Neuronal stem cell (in vitro differentiated cells): ENCODE measurements around the gene SLC2A13.
A peak's percentile ranks its signal among the peaks of the same experiment; 100 is the strongest.

Experiments
- DNase-seq: peaks from one replicate; pipeline ENCODE4 v3.0.0-alpha.2; 2013; ENCODE audit warnings: low spot score
- H2AFZ ChIP-seq: one replicate; pipeline ENCODE4 v1.6.1; 2013; ENCODE audit warnings: mild to moderate bottlenecking, low read length, inconsistent platforms
- H2AK5ac ChIP-seq: 2 replicates; pipeline ENCODE4 v1.6.1; 2013; ENCODE audit warnings: low read depth, mild to moderate bottlenecking, inconsistent platforms, low read length, moderate library complexity, mixed read lengths
- H2BK120ac ChIP-seq: 2 replicates; pipeline ENCODE4 v1.6.1; 2013; ENCODE audit warnings: low read depth, mild to moderate bottlenecking, inconsistent platforms, low read length, moderate library complexity, mixed read lengths
- H2BK12ac ChIP-seq: one replicate; pipeline ENCODE4 v1.6.1; 2013; ENCODE audit warnings: low read length, inconsistent platforms
- H2BK15ac ChIP-seq: 2 replicates; pipeline ENCODE4 v1.6.1; 2013; ENCODE audit warnings: mild to moderate bottlenecking, low read length, inconsistent platforms, mixed read lengths
- H2BK5ac ChIP-seq: one replicate; pipeline ENCODE4 v1.6.1; 2013; ENCODE audit warnings: inconsistent platforms, mild to moderate bottlenecking, low read length, moderate library complexity
- H3K14ac ChIP-seq: one replicate; pipeline ENCODE4 v1.6.1; 2013; ENCODE audit warnings: low read length, inconsistent platforms
- H3K18ac ChIP-seq: 2 replicates; pipeline ENCODE4 v1.6.1; 2013; ENCODE audit warnings: low read length, inconsistent platforms
- H3K23ac ChIP-seq: 2 replicates; pipeline ENCODE4 v1.6.1; 2013; ENCODE audit warnings: low read depth, mild to moderate bottlenecking, mixed read lengths, low read length, inconsistent platforms; ENCODE audit not compliant: poor library complexity
- H3K27ac ChIP-seq: replicated peaks from 3 replicates; pipeline ENCODE4 v1.5.1; 2013; ENCODE audit warnings: low read length, inconsistent platforms
- H3K27me3 ChIP-seq, 3 experiments: 2 replicates each; pipeline ENCODE4 v1.6.1; 2013; ENCODE audit warnings: low read length in 3 of 3, mild to moderate bottlenecking in 2 of 3, inconsistent platforms in 1 of 3, low read depth in 1 of 3, mixed read lengths in 1 of 3, moderate library complexity in 1 of 3; ENCODE audit not compliant: control insufficient read depth in 3 of 3, insufficient read depth in 3 of 3
- H3K36me3 ChIP-seq, 2 donors: replicated peaks in 1 of 2; 2 replicates each; pipeline ENCODE4 v1.6.1; 2013; ENCODE audit warnings: low read length in 2 of 2; ENCODE audit not compliant: control insufficient read depth in 2 of 2, insufficient read depth in 2 of 2
- H3K4ac ChIP-seq: 2 replicates; pipeline ENCODE4 v1.6.1; 2013; ENCODE audit warnings: inconsistent platforms, mild to moderate bottlenecking, low read length, moderate library complexity
- H3K4me1 ChIP-seq, 2 donors: 1 replicate in 1 of 2; 2 replicates in 1 of 2; pipeline ENCODE4 v1.6.1; 2013; ENCODE audit warnings: low read length in 2 of 2, low read depth in 1 of 2; ENCODE audit not compliant: control insufficient read depth in 2 of 2, insufficient read depth in 1 of 2
- H3K4me2 ChIP-seq: one replicate; pipeline ENCODE4 v1.6.1; 2013; ENCODE audit warnings: mild to moderate bottlenecking, low read length, inconsistent platforms; ENCODE audit not compliant: insufficient read depth, poor library complexity, severe bottlenecking
- H3K4me3 ChIP-seq, 2 donors: 2 replicates each; pipeline ENCODE4 v1.5.1; 2013; ENCODE audit warnings: low read length in 2 of 2, mild to moderate bottlenecking in 2 of 2, inconsistent platforms in 1 of 2, moderate library complexity in 1 of 2
- H3K79me1 ChIP-seq: one replicate; pipeline ENCODE4 v1.6.1; 2013; ENCODE audit warnings: low read depth, mild to moderate bottlenecking, inconsistent platforms, low read length, moderate library complexity
- H3K9ac ChIP-seq: one replicate; pipeline ENCODE4 v1.6.1; 2013; ENCODE audit warnings: mild to moderate bottlenecking, low read depth, low read length, inconsistent platforms; ENCODE audit not compliant: poor library complexity
- H3K9me3 ChIP-seq, 2 donors: replicated peaks in 1 of 2; 2 replicates each; pipeline versions ENCODE3 to v1.6.1; 2013; ENCODE audit warnings: low read length in 2 of 2, mild to moderate bottlenecking in 2 of 2, inconsistent platforms in 1 of 2, low read depth in 1 of 2, mixed read lengths in 1 of 2, moderate library complexity in 1 of 2; ENCODE audit not compliant: control insufficient read depth in 2 of 2, insufficient read depth in 1 of 2
- H4K8ac ChIP-seq: one replicate; pipeline ENCODE4 v1.6.1; 2013; ENCODE audit warnings: low read depth, mild to moderate bottlenecking, inconsistent platforms, low read length, moderate library complexity
- H4K91ac ChIP-seq: one replicate; pipeline ENCODE4 v1.6.1; 2013; ENCODE audit warnings: low read length, low read depth, mild to moderate bottlenecking, inconsistent platforms; ENCODE audit not compliant: poor library complexity
- WGBS, 2 donors: extraction: QIAGEN DNeasy Blood & Tissue Kit; methylation state at CpG; one replicate each; pipeline ENCODE4 v1.1.7; 2013; ENCODE audit warnings: missing lambda C conversion rate in 2 of 2, mixed read lengths in 1 of 2; ENCODE audit not compliant: insufficient read length in 2 of 2, insufficient replicate concordance in 1 of 2; ENCODE audit errors: extremely low coverage in 2 of 2; 5-methylcytosine and 5-hydroxymethylcytosine counted together

The SLC2A13 gene

DNA sequence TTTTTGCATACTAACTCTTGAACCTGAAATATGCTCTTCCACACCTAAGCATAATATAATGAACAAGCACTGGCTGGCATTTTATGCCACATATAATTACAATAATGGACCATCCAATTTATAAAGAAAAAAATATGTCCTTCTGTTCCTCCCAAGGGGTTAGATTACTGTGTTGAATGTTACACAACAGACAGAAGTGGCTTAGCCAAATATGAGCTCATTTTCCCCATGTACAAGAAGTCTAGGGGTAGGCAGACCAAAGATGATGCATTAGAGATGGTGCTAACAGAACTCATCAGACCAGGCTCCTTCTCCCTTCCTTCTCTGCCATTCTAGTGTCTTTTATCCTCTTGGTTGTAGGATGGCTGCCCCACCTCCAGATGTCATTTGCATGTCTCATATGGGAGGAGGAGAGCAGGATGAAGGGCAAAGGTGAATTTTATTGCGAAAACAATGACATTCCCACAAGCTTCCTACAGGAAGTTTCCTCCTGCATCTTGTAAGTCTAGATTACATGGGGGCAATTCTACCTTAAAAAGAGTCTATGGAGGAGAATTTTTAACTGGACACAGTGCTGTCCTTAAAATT lies 43.9 kb upstream of the SLC2A13 start:
- no peaks in the 10 kb centered on the region for H3K36me3 ChIP-seq
- no peaks in the 10 kb centered on the region for H3K4me1 ChIP-seq
- no peak overlapping the region for H4K8ac ChIP-seq
- no peak overlapping the region for H2AK5ac ChIP-seq
- H3K79me1 ChIP-seq = no peaks in the 10 kb centered on the region
- no peak overlapping the region for H2BK5ac ChIP-seq
- H3K23ac ChIP-seq = no peak overlapping the region
- H2BK15ac ChIP-seq = no peak overlapping the region
- no peak overlapping the region for H2BK120ac ChIP-seq
- H3K14ac ChIP-seq = no peak overlapping the region
- no peaks in the 10 kb centered on the region for H3K9me3 ChIP-seq
- no peak overlapping the region for H3K4me2 ChIP-seq
- no peak overlapping the region for H3K27ac ChIP-seq
- H2BK12ac ChIP-seq = no peak overlapping the region
- no peak overlapping the region for H4K91ac ChIP-seq
- DNase-seq = no peak
- H3K18ac ChIP-seq = no peak overlapping the region
- no peak overlapping the region for H3K4me3 ChIP-seq
- H2AFZ ChIP-seq = no peak overlapping the region
- H3K9ac ChIP-seq = no peak overlapping the region
- H3K27me3 ChIP-seq = no peaks in the 10 kb centered on the region
- no CpG with 5 or more reads among the region's 1 CpG for WGBS, 2 donors
- no peak overlapping the region for H3K4ac ChIP-seq

DNA sequence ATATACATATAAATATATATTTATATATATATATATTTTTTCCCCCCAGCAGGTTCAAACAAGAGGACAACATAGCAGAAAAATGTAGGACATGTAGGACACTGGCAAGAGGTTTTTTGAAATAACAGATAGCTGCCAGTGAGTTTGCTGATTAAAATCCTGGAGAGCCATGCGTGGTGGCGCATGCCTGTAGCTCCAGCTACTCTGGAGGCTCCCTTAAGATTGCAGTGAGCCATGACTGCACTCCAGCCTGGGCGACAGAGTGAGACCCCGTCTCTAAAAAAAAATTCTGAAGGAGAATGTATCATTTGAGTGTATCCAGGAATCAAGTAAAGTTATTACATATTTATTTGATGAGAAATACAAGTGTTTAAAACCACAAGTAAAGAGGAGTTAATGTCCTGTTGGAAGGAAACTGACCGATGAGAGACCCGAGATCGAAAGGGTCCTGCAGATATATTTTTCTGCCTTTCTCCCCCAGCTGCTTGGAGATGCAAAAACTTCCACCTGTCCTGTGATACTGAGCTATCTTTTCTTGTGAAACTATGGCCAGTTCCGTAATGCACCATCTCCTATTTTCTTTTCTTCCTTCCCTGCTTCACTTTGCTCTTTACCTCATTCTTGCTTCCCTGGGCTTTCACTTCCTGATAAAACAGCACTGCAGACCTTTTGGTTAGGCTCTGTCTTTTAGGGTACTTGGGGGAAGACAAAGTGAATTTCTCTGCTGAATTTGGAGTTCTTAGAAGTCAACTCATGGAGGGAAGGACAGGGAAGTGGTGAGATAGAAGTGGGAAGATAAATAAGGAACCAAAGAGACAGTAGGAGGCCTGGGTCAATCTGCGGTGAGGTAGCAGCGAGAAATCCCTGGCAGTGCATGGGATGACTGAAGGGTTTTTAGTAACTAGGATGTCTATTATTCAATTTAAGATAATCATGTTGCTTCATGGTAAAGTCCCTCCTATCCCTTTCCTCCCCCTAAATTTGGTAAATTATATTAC lies 41.2 kb upstream of the SLC2A13 start:
- no peak overlapping the region for H4K91ac ChIP-seq
- H2BK15ac ChIP-seq = no peak overlapping the region
- H3K4me2 ChIP-seq = no peak overlapping the region
- H2AFZ ChIP-seq = peak overlapping the region; percentile 44
- no peak overlapping the region for H3K4ac ChIP-seq
- no peaks in the 10 kb centered on the region for H3K36me3 ChIP-seq
- no peak overlapping the region for H3K4me3 ChIP-seq
- H3K4me1 ChIP-seq = no peaks in the 10 kb centered on the region
- no peak overlapping the region for H3K27ac ChIP-seq
- H3K14ac ChIP-seq = no peak overlapping the region
- H3K23ac ChIP-seq = no peak overlapping the region
- no peak overlapping the region for H3K9ac ChIP-seq
- no peak overlapping the region for H2BK12ac ChIP-seq
- no peaks in the 10 kb centered on the region for H3K27me3 ChIP-seq
- no peaks in the 10 kb centered on the region for H3K9me3 ChIP-seq
- H2AK5ac ChIP-seq = no peak overlapping the region
- H4K8ac ChIP-seq = no peak overlapping the region
- no peak overlapping the region for H3K18ac ChIP-seq
- no peak overlapping the region for H2BK5ac ChIP-seq
- no peak for DNase-seq
- H3K79me1 ChIP-seq = no peaks in the 10 kb centered on the region
- H2BK120ac ChIP-seq = no peak overlapping the region
- no CpG with 5 or more reads among the region's 10 CpGs for WGBS, 2 donors

DNA sequence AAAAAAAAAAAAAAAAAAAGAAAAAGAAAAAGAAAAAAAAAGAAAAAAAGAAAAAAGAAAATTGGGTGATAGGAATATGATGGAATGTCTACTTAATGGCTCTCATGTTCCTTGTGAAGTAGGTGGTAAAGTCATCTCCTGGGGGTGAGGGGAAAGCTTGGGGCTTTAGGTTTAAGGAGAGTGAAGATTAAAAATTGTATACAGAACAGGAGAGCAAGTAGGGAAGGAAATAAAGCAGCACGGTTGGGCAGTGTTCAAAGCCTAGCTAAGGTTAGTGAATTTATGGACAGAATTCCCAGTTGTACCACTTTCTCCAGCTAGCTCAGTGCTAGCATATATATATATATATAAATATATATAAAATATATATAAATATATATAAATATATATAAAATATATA lies 40.0 kb upstream of the SLC2A13 start:
- no peak for DNase-seq
- Histone ChIP-seq H3K4ac (no peak overlapping the region), H3K36me3 (no peaks in the 10 kb centered on the region), H2BK120ac (no peak overlapping the region), H4K91ac (no peak overlapping the region), H3K14ac (no peak overlapping the region), H2BK12ac (no peak overlapping the region), H3K27ac (no peak overlapping the region), H3K18ac (no peak overlapping the region), H3K9me3 (no peaks in the 10 kb centered on the region), H4K8ac (no peak overlapping the region), H3K4me2 (no peak overlapping the region), H3K79me1 (no peaks in the 10 kb centered on the region), H3K9ac (no peak overlapping the region), H3K23ac (no peak overlapping the region), H2BK5ac (no peak overlapping the region), H2AK5ac (no peak overlapping the region), H3K4me3 (no peak overlapping the region), H3K4me1 (no peaks in the 10 kb centered on the region), H3K27me3 (no peaks in the 10 kb centered on the region), H2AFZ (no peak overlapping the region), H2BK15ac (no peak overlapping the region)
- no CpG with 5 or more reads among the region's 1 CpG for WGBS, 2 donors

DNA sequence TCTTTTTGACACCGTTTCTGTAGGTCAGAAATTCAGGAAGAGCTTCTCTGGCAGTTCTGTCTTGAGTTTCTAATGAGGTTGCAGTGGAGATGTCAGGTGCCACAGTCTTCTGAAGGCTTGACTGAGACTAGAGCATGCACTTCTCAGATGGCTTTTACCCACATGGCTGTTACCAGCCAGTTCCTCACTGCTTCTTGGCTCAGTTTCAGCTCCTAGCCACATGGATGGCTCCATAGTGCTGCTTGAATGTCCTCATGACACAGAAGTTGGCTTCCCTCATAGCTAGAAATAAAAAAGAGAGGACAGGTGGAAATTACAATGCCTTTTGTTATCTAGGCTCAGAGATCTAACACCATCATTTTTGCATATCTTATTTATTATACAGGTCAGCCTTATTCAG lies 38.1 kb upstream of the SLC2A13 start:
- no peak for DNase-seq
- Histone ChIP-seq H2AK5ac (no peak overlapping the region), H4K8ac (no peak overlapping the region), H3K4me1 (no peaks in the 10 kb centered on the region), H3K79me1 (no peaks in the 10 kb centered on the region), H2BK120ac (no peak overlapping the region), H3K4me2 (no peak overlapping the region), H2BK15ac (no peak overlapping the region), H3K4ac (no peak overlapping the region), H2BK5ac (no peak overlapping the region), H3K23ac (no peak overlapping the region), H4K91ac (no peak overlapping the region), H3K27ac (no peak overlapping the region), H2AFZ (no peak overlapping the region), H2BK12ac (no peak overlapping the region), H3K18ac (no peak overlapping the region), H3K27me3 (no peaks in the 10 kb centered on the region), H3K14ac (no peak overlapping the region), H3K36me3 (no peaks in the 10 kb centered on the region), H3K4me3 (no peak overlapping the region), H3K9ac (no peak overlapping the region), H3K9me3 (no peaks in the 10 kb centered on the region)
- no CpG with 5 or more reads among the region's 1 CpG for WGBS, 2 donors
